Ecto neural progenitor cell (in vitro differentiated cells): ENCODE results near the gene RGS3.

Experiments used
- DNase-seq: peaks from one replicate; pipeline ENCODE4 v3.0.0-alpha.2; 2018; ENCODE audit warnings: low spot score

Gene RGS3

DNA sequence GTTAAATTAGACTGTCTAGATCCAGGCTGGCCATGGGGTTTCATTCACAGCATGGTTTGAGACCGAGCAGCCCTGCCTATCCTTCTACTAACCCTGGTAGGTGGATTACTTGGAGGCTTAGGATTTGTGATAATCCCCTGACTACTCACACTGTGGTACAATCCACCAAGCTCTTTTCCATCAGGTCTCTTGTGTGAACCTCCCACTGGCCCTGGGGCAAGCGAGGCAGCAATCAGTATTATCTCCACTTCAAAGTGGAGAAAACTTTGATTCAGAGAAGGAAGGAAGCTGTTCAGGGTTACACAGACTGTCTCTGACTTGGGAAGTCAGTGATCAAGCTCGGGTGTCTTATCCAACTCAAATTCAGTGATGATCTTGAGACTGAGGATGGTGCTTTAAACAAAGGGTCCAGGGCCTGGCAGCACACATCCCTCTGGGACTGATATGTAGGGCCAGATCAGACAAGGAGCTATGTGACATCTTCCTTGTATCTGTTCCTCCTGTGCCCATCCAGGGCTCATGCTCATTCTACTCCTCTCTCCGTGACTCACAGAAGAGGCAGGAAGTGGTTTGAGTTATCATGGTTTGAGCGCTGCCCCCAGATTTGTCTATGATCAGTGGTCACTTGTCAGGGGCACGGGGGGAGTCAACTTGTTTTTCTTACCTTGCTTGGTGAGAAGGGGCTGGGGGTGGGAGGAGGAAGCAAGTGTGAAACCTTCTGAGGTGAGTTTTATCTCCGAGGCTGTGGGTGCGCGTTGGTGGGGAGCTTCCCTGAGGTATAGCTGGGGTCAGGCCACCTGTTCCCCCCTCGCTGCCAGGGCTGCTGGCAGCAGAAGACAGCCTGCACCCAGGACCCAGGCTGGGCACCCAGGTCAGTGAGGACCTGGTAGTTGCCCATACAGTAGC is 48.6 kb downstream of the RGS3 start:
- no peak for DNase-seq

DNA sequence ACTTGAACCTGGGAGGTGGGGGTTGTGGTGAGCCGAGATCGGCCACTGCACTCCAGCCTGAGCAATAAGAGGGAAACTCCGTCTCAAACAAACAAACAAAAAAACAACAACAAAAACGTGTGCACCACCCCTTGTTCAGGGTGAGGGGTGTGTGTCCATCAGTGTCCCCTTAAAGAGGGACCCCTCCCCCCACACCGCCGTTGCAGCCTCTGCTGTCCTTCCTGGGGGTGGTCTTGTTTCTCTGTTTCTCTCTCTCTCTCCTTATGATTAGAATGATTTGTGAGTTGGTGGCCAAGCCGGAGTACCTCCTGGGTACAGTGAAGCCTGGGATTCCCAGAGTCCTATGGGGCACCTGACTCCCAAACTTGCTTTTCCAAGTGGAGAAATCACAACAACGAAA is 49.6 kb downstream of the RGS3 start:
- no peak for DNase-seq

DNA sequence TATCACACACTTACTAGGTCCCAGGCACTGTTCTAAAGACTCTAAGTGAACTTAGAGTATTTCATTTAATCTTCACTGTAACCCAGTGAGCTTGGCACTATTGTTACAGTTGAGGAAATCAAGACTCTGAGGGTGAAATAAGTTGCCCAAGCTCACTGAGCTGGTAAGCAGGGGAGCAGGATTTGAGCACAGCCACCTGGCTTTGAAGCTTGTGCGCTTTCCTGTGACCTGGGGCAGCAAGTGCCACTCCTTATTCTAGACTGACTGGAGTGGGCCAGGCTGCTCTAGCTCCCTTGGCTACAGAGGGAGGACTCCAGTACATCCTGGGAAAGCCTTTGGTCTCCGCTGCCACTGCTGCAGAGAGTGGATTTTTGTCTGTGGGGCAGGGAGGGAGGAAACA is 50.0 kb downstream of the RGS3 start:
- no peak for DNase-seq

DNA sequence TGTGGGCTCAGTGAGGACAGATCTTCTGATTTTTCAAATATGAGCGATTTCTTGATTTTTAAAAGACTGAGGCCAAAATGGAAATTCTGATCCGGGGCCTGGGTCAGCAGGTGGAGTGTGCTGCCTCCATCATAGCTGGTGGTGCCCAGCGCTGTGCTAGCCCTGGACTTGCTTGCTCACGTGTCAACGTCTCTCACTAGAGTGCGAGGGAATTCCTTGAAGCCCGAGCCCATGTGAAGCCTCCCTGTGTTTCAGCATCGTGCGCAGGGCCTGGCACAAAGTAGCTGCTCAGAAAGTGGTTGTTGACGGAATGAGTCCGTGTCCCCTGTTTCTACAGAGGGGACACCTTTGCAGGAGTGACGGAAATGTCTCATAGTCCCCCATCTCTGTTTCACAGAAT is 50.5 kb downstream of the RGS3 start:
- DNase-seq = no peak

DNA sequence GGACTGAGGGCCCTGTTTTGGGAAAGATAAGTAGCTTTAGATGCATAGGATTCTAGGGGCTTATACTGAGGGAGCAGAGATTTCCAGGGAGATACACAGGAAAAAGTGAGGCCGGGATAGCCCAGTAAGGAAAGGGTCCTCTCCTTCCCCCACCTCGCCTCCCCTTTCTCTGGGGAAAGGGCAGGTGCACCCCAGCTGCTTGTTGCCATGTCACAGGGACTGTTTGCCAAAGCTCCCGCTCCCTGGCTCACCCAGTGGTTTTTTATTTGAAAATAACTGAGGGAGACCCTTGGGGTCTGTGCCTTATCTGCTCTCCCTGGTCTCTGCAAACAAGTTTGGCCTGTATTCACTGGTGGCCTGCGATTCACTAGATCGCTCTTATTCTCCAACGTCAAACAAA is 51.2 kb downstream of the RGS3 start:
- no peak for DNase-seq

DNA sequence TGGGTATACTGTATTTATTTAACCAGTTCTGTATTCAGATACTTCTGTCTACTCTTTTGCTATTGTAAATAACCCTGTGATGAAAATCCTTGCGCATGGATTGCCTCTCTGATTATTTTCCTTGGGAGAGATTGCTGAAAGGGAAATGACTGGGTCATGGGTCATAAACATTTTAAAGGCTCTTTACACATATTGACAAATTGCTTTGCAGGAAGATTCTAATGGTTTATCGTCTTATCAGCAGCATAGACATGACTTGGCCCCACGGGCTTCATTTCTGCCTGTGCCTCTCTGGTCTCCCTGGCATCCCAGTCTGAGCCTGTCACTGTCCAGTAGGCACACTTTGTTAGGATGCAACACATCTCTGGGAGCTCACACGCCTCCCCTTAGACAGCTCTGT is 52.3 kb downstream of the RGS3 start:
- no peak for DNase-seq

DNA sequence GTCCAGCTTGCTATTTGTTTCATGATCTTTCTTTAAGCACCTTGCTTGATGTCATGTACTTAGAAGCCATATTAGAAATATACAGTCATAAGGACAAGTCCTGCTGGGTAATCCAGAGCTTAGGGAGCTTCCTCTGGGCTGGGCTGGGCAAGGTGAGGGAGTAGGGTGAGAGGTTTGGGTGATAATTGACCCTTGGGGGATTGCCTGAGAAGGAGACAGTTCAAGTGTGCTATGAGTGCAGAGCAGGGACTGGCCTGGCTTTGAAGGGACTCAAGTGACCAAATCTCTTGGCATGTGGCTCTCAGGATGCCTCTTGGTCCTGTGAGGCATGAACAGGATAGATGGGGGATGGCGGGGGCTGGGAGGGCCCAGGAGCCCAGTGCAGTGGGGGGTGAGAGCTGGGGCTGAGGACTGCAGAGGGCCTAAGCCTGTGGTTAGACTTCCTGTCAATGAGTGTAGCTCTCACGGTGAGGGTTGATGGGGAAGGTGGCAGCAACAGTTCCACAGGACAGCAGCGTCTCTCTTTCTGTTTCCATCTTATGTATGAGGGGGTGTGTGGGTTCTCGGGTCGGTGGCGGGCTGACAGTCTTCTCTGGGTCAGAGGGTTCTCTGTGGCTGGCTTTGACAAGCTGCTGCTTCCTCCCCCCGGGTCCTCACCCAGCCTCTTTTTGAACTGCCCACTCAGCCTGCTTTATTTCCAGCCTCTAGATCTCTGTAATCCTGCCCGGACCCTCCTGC is 53.5 kb downstream of the RGS3 start:
- DNase-seq = no peak

DNA sequence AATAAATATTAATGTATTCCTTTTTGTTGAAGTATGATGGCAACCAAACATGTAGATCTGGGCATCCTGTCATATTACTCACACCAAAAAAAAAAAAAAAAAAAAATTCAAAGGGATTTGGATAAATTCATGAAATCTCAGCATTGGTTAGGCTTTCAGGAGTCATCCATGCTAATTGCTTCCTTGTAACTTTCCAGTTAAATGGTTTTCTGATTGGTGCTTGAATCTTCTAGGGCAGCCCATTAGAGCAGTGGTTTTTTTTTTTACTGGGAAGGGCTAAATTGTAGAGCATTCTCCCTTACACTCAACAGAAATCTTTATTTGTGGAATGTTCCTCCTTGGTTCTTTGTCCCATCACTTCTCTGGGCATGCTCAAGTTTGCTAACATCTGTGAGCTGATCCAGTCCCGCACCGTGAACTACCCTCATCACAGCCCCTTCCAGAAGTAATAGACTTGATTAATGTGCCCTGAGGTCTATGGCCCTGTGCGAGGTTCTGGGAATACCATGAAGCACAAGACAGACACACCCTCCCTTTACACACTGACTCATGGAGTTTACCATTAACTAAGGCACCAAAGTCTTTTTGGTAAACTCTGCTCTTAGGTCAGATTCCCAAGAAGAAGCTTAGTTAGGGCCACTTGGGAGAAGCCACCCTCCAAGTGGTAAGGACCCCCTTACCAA is 56.0 kb downstream of the RGS3 start:
- DNase-seq = no peak

DNA sequence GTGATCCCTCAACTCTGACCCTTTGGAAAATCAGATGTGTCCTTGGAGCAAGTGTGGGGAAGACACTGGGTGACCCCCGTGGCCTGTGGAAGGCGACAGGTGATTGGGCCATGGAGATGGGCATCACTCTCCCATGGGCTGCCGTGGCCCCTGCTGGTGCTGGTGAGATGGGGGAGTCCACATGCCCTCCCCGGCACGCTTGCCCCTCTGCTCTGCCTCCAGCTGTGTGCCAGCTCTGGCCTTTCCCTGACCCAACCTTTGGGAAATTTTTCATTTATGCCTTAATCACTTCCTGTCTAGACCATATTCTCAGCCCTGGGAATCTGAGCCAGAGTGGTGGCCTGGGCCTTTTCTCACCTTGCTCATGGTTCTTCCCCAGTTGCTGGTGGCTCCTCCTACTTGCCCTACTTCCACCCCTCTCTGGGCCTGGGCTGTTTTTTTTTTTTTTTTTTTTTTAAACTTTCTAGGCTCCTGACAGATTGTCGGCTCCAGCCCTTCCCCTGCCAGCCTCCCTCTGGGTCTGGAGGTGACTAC is 56.6 kb downstream of the RGS3 start:
- DNase-seq = no peak

DNA sequence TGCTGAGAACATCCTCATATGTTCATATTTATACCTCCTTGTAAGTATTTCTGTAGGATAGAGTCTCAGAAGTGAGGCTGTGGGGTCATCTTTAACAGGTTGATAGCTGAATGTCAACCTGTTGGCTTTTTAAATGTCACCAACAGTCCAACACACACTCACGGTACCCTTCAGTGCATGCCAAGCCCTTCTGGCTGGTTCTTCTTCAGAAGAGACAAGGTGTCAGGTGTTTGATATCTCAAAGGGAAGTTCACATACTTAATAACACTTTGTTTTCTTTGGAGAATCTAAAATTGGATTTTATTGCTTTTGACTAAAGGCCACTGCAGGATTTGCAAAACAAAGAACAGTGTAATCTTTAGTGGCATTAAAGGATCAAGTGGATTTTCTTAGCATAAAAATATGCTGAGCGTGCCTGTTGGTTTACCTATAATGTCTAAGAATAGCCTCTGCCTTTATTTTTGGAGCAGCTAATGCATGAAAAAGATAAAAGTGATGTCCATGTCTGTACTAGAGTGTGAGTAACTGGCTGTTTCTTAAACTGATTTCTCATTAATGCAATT is 58.2 kb downstream of the RGS3 start:
- DNase-seq = no peak

DNA sequence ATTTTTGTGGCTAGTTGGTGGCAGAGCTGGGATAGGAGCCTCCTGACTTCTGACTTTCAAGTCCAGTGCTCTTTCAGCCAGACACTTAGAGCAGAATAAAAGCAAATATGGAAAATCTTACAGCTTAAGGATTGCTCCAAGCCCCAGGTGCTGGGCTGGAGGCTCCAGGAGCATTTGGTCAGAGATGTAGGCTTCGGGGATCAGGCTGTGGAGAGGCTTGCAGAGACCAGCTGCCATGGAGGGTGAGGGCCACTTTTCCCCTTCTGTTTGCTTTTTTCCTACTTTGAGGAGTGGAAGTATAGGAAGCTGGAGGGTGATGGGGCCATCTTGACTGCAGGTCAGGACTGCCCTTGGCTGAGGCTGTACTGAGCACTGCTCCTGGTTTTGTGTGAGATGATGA is 58.9 kb downstream of the RGS3 start:
- DNase-seq = no peak

DNA sequence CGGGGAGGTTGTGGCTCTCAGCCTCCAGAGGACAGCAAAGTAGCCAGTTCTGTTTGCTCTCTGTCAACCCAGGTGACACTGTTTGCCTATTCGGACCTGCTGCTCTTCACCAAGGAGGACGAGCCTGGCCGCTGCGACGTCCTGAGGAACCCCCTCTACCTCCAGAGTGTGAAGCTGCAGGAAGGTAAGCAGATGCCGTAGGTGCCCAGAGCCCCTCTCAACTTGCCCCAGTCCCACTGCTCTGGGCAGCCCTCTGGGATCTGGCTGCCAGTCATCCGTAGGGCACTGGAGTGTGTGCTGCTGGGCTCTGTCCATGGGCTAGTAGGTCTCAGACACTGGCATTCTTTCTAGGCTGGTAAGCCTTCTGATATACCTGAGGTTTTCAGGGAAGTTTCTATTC is 59.3 kb downstream of the RGS3 start:
- no peak for DNase-seq

DNA sequence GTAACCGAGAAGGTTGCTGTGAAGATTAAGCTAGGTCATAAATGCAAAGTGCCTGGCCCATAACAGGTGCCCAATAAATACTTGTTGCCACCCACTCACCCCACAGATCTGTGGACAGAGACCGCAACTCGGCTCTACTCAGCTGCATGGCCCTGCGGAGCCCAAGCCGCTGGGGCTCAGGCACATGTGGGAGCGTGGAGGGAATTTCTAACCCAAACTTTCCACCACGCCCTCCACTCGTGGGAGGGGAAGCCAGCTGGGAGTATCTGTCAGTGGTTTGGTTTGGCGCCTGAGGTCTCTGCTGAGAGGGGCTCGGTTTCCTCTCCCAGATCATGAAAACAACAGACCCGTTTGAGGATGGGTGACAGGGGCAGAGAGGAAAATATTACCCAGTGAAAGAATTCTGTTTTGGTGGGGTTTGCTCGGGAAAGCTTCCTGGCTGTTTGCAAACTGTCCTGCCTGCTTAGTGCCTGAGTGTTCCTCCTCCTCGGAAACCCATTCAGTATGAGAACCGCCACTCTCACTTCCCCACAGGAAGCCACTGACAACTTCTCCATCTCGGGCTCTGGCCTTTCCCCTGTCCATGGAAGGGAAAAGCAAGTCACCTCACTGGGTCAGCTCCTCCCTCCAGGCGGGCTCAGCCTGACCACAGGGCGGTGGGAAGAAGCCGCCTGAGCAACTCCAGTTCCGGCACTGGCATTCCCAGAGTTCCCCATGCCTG is 60.1 kb downstream of the RGS3 start:
- no peak for DNase-seq

DNA sequence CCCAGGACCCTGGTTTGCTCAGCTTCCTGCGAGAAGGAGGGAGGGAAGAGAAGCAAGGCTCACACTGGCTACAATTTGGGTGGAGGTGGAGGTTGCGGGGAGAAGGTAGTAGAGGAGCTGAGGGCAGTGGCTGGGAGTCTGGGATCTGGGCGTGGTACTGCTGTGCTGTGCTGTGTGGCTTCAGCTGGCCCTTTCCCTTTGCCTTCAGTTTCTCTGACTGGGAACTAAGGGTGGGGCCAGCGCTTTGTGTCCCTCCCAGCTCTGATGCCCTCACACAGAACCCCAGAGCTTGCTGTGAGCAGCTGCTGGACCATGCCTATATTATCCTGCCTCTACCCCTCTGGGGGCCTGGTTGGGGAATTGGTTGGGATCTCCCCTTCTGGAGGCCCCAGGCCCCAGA is 60.9 kb downstream of the RGS3 start:
- DNase-seq = no peak

DNA sequence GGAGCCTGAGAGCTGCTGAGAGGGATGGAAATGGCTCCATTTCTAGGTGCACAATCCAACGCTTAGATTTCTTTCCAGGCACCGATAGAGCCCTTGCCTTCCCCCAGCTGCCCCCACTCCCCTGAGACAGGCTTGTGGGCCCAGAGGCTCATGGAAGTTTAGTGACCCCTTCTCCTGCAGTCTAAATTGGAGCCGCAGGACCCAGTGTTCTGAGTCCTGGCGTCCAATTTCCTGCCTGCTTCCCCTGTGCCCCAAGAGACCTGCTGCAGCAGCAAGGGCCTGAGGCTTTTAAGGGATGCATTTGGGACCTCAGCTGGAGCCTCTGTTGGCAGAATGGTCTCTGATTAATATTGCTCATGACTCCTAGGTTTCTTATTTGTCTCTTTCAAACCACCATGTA is 61.7 kb downstream of the RGS3 start:
- DNase-seq = no peak

DNA sequence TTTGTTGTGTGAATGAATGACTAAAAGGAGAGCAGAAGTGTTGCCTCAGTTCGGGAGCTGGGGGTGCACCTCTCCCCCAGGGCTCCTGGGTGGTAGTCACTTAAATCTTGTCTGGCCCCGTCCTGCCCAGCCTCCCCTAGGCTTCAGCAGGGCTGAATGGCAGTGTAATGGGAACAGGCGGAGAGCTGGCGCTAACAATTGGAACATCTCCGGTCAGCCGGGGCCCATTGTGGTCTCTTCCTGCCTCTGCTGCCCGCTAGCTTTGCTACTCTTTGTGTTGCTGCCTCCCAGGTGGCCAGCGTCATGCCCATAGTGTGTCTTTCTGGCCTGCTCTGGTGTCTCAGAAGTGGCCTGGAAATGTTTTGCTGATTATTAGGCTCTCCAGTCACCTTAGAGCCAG is 62.3 kb downstream of the RGS3 start:
- DNase-seq = no peak

DNA sequence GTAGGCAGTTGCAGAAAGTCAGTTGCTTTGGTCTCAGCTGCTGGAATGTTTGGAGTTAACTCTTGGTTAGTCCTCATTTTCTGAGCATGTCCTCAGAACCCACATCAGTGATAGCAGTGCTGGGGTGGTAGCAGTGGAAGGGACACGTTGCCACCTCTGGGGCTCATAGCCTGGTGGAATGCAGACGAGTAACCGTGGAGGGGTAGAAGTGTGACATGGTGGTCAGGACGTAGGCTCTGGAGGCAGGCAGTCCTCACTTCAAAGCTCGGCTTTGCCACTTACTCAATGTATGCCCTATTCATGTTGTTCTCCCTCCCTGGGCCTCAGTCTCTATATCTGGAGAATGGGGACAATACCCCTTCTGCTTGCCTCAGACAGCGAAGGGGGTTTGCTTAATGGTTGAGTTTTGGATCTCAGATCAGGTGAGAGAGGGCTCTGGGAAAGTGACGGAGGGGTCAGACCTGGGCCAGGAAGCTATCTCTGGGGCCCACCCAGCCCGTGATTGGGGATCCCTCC is 62.8 kb downstream of the RGS3 start:
- no peak for DNase-seq

DNA sequence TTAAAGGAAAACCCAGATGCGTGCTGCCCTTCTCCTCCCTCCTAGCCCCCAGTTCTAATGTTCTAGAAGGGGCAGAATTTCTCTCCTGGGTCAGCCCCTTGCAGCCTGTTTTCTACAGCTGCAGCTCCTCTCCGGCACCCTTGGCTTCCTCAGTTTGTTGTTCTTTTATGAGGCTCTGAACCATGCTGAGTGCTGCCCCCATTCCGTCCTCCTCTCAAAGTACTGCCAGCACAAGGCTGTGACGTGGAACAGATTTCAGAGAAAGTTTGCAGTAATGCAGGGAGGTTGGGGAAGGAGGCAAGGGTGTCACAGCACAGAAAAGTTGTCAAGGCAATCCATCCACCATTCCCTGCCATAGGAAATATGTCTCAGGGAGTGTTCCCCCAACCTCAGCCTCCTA is 63.3 kb downstream of the RGS3 start:
- DNase-seq = no peak

DNA sequence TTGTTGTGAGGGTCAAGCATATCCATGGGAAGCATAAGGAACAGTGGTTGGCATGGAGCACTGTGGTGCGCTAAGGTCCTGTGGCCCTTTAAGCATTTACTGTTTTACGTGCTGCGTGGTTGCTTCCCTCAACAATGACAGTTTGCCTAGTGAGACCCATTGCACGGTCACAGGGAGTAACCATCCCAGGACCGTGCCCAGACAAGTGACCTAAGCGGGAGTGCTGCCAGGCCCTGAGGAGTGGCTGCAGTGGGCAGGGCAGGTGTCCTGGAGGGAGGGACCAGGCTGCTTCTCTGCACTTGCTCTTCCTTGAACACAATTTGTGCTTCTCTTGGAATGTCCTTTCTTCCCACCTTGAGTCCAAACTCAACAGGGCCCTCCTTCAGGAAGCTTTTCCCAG is 64.6 kb downstream of the RGS3 start:
- DNase-seq = no peak

DNA sequence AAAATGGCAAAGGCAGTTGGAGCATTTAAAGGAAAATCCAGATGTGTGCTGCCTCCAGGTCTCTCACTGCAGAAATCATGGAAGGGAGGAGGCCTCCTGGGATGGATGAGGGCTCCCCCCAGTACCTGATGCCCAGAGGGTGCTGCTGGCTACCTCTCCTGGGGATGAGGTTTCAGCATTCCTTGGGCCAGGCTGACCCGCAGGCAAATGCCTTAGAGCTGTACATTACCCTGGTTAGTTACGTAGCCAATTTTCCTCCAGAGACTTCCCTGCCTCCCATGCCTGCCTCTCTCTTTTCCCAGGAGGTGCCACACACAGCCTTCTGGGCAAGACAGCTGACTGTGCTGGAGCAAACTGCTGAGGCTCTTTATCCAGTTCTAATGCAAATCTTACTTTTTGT is 65.3 kb downstream of the RGS3 start:
- DNase-seq = no peak

DNA sequence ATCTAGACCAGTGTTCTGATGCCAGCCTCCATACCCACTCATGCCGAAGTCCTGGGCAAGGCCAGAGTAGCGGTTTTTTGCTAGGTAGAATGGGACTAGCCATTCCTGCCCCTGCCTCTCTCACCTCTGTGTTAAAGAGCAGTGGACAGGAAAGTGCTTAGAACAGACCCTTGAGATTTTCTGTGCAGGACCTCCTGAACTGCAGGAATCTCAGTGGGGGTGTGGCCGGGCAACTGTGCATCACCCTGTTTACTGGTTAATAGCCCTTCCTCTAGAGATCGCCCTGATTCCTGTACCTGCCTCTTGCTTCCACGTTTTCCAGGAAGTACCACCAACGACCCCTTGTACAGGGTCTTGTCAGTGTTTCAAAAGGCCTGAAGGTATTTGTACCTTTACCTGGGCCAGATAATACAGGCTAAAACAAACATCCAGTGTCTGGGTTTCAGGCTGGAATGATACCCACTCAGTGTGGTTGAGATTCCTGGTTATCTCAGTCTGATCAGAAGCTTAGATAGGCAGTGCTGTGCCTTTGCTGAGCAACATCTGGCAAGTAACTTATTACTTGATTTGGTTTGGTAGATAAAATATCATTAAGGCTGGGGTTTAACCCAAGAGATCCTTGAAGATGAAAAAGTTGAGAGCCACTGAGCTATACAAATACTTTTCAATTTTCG is 65.9 kb downstream of the RGS3 start:
- DNase-seq = no peak
